Stimulated activated naive CD8-positive, alpha-beta T cell treated with anti-CD3 and anti-CD28 coated beads, Interleukin-15, Interleukin-2, amounts not matched to agents 100 U/mL and 50 U/mL, for 24 hours (primary cell): ENCODE measurements around the gene NAV2.
"Not testable (repeated sequence)": the region's sequence is repeated elsewhere in the genome, so short reads cannot be mapped to it uniquely, and the experiment has no call there.

Experiments
- ATAC-seq: fragments of 150-1000 bp; cut with Tn5 transposase; one replicate; pipeline ENCODE4 v1.10.0; 2021
- DNase-seq: peaks from one replicate; pipeline ENCODE4 v3.0.0; 2021

Gene NAV2

DNA sequence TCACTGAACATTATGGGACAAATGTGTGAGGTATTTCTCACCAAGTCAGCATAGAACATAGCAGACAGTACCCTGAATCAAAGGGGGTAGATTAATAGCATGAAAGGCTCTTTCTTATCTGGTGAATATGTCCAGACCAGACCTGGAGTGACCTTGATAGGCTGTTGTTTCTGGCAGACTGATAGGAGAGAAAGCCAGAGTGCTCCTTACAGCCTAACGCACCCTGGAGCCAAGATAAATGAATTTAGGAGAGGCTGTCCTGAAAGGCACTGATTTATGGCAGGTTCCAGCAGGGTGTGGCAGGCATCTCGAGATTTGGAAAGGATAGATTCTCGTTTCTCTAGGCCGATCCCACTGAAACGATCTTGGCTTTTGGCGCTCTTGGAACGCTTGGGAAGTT, 243.0 kb downstream of the NAV2 start:
- ATAC-seq: no peak
- DNase-seq: no peak

DNA sequence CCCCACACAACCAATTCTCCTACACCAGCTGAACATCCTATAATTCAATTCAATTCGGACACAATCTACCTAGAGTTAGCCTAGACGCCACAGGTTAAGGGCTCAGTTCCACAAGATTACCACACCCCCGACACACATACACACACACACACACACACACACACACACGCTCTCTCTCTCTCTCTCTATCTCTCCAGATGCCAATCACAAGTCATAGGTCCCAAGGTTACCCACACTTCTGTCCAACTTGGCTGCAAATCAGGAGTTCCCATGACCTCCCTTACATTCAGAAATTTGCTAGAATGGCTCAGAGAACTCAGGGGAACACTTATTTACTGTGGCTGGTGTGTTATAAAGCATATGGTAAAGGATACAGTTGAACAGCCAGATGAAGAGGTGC, 243.6 kb downstream of the NAV2 start:
- no peak for DNase-seq
- no peak for ATAC-seq

DNA sequence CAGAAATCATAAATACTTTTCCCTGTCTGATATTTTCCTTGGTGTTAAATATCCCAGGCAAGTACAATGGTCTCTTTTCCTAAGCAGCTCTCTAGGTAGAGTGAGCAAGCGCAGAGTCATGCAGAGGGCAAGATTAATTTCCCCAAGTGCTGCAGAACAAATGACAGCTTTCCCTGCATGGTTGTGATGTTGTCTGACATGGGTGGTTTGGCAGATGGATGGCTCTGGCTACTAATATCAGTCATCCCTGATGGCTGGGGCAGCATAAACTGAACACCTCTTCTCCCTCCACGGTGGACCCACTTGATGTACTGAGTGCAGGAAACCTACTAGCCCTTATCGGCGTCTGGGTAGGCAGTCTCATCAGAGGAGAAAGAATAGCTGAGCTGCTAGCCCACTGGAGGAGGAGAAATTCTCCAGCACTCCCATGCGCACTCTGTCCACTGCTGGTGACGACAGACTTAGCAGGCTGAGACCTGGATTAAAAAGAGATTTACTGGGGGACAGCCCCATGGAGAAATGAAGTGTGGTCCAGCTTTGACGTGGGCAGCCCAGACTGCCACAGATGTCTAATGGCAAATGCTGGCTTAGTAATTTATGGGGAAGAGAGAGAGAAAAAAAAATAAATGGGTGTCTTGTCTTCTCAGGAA, 244.8 kb downstream of the NAV2 start:
- ATAC-seq: no peak
- DNase-seq: no peak

DNA sequence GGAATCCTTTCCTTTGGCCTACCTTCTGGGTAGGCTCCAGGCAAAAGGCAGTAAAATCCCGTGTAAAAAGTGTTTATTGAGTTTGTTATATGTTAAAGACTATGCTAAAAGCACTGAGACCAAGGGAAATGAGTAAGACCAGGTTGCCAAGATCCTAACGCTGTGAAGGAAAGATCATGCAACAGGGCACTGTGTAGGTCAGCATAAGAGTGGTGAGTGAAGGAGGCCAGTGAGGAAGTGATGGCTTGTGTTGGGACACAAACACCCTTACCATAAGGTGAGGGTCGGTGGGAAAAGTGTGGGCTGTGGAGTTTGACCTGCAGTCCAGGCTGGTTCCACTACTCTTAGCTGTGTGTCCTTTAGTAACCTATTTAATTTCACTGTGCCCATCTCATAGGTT, 245.6 kb downstream of the NAV2 start:
- DNase-seq: no peak
- no peak for ATAC-seq

DNA sequence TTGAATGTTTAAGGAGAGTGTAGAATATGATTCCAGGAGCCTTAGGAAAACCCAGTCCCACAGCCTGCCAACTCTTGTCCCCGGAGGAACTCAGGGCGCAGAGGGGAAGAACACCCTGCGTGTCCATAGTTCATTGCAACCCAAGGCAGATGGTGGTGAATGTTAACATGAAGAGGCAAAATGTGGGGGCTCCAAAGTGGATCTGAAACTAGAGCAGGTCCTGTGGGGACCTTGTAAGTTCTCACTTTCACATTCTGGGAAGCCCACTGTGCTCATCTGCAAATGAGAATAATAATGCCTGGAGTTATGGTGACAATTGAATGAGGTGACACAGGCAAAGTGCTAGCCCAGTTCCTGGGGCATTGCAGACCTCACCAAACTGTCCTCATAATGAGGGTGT, 246.6 kb downstream of the NAV2 start:
- no peak for DNase-seq
- ATAC-seq: no peak

DNA sequence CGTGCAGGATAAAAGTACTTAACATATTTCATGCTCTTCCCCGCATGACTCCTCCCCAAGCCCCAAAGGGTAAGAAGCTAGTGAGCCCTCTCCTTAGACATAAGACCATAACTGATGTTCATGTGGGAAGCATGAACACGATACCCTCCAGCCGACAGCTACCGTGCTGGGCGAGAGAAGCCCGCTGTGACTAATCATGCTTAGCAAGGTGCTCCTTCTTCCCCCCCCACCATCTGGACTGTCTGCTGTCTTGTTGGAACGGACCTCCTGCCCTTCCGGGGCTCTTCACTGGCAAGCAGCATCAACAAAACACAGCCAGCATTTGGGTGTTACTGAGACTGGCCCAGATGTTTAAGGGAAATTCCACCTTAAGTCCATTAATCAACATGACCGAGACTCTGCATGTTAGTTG, 247.0 kb downstream of the NAV2 start:
- ATAC-seq (no peak), DNase-seq (no peak)

DNA sequence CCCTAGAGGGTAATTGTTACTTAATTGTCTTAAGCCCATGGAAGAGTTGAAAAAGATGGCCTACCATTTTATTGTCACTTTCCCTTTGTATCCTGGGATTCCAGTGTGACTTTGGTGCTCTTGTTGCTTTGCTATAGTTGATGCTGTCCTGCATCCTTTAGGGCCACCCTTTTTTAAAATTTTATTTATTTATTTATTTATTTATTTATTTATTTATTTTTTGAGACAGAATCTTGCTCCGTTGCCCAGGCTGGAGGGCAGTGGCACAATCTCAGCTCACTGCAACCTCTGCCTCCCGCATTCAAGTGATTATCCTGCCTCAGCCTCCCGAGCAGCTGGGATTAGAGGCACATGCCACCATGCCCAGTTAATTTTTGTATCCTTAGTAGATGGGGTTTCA, 247.8 kb downstream of the NAV2 start:
- not testable (repeated sequence) for ATAC-seq, DNase-seq

DNA sequence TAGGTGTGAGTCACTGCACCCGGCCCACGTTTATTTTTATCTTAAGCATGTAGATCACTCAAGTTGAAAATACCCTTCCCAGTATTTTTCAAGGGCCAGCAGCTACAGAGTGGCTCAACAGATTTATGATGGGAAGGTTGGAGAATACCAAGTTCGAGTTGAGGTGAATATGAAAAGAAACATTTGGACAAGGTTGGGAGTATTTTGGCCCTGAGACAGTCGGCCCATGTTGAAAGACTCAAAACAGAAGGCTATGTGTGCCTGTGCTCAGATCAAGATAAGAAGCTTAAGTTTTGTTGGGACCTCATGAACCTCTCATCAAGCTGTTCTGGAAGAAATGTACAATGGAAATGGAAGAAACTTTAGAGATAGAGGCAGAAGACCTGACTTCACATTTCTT, 248.6 kb downstream of the NAV2 start:
- no peak for DNase-seq
- ATAC-seq: no peak

DNA sequence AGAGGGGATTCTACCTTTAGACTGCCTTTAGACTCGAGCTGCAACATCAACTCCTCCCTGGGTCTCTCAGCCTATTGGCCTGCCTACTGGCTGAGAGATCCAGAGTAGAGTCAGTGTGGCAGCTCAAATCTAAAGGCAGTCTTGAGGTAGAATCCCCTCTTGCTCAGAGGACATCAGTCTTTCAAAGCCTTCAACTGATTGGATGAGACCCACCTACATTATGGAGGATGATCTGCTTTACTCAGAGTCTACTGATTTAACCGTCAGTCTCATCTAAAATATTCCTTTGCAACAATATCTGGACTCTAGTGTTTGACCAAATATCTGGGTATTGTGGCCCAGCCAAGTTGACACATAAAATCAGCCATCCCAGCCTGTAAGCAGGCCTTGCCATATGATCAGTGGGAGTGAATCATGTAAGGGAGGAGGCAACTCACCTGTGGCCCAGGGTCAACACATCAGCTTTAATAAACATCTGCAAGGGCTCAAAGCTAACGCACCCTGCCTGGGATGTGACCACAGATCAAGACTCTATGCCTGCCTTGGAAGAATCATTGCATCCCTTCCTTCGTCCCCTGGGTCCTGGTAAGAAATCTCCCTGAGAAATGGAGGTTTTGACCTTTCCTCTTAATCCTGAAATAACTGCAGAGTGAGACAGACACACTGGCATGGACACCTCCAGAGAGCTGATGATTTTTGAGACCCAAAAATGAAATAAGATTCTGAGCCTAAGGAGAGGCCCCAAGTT, 249.6 kb downstream of the NAV2 start:
- no peak for ATAC-seq
- no peak for DNase-seq

DNA sequence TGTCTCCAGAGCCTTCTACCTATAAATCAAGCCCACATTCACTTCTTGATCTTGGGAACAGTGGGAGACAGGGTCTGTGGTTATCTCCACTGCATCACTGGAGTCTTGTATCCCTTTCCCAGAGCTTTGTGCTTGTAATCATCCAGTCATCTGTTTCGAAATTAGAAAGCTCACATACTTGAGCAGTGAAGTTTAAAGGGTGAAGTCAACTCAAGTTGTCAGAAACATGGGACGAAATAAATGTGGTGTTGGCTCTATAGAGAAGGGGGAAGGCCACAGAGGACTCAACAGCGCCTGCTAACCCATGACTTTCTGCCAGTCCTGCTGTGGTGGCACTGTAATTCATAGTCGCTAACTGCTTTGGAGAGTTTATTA, 250.2 kb downstream of the NAV2 start:
- ATAC-seq (no peak), DNase-seq (no peak)

DNA sequence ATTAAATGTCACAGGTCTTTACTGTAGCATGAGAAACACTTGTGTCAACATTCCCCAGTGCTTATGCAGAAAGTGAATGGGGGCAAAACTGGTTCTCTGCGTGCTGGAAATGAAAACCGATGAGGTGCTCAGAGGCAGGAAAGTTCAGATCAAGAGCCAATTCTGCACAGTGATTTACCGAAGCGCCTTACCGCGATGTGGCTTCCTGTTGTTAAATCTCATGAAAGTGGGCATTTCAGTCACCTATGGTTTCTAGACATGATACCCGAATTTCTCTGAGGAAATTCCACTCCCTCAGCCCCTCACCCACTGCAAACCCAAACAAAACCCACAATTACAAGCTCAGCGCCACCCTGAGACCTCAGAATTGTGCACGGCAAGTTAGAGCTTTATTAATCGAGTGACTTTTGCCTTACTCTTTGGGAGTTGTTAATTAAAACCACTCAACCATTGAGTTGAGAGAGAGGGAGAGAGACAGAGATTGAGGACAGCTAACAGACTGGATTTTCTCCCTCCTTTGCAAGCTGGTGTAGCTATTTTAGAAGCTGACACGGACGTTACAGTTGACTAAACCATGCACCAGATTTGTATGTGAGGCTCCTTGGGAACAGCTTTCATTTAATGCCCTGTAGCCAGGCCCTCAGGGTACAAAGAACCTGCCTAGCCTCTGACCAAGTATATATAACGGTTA, 251.2 kb downstream of the NAV2 start:
- peak; percentile 55 for ATAC-seq
- peak; percentile 13 for DNase-seq

DNA sequence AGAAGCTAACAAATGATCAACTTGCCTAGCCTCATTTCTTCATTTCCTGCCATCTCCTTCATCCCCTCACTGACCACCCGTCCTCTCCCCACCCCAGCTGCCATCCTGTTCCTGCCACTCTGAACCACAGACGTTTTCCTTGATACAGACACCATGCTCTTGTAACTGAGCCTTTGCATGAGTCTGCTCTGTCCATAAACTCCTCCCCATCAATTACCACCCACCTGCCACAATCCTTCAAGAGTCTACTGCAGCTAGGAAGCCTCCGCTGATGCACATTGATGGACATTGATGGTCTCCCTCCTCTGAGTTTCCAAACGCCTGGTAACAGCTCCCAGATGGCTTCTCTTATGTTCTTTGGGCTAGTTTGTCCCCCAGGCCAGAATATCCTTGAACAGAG, 253.8 kb downstream of the NAV2 start:
- DNase-seq (no peak), ATAC-seq (no peak)

DNA sequence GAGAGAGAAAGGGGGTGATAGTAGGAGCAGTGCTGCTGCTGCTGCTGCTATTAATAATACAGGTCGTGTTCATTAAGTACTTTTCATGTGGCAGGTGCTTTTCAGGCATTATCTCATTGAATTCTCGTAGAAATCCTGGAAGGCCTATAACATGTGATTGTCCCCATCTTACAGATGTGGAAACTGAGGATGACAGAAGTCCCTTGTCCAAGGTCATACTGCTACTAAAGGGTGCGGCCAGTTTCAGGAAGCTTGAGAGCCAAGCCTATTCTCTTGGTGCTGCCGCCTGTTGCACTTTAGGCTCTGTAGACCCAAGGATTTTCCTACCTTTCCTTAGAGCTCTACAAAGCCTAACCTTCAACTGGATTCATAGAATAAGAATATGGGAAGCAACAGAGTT, 254.3 kb downstream of the NAV2 start:
- DNase-seq: no peak
- ATAC-seq: no peak

DNA sequence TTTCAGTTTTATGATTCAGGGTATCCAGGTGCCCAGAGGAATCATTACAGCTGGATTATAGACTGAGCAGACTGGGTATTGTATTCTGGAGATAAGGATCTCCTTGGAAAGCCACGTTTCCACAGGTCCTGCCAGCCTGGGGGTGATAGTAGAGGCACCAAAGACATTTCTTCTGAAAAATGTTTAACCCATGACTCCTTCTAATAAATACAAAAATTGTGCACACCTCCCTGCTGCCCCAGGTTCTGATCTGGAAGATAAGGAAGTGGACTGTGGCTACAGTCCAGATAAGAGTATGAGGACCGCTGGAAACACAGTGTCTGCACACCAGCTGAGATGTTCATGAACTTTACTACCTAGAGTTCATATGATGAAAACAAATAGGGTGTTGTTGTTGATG, 255.2 kb downstream of the NAV2 start:
- no peak for DNase-seq

DNA sequence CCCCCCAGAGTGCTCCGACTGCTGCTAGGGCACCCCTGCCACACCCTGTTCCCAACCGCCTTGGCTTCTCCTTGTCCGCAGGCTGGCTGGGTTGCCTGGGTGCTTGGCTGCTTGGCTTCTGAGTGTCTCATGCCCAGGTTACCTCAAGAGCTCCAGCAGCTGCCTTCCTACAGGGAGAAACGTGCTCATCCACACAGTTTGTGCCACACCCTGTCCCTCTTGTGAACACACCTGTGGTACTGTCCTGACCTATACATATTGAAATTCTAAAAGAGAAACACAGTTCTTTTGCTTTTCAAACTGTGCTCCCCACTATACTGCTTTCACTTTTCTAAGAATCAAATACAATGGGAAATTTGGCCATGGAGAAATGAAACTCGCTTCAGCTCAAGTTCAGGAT, 256.2 kb downstream of the NAV2 start:
- no peak for ATAC-seq
- no peak for DNase-seq

More for the DNA sequence above, 255.2 kb downstream of the NAV2 start:
- ATAC-seq: no peak

DNA sequence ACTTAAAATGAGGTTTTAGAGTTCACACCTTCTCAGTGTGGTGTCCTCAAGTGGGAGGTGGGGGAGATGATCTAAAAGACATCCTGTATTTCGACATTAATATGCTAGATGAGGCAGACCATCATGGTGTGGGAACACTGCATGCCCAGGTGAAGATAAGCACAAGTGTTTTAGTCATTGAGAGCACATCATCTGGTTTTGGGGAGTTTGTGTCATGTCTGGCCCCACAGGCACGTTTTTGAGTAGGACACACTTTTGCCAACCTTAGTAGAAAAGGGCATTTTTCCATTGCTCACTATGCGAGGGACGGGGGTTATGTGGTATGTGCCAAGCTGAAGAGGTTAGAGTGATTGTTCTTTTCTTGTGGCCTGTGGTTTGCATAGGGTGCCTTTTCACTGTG, 258.3 kb downstream of the NAV2 start:
- ATAC-seq: peak; percentile 92
- peak; percentile 36 for DNase-seq

DNA sequence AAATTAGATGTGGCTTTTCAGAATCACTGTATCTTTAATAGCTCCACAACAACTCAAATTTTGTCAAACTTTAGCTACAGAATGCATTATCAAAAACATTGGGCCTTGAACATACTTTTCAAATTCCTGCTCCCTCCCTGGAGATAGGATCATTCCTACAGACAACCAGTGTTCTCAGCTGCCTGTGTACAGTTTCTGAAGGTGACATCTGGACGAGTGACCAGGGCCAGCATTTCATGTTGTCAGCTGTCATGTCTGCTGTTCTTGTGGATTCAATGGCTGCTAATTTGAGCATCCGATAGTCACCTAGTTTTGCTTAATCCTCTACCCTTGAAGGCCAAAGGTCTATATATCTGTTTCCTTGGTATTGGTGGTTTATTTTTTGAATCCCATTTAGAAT, 259.5 kb downstream of the NAV2 start:
- DNase-seq: no peak
- ATAC-seq: no peak

DNA sequence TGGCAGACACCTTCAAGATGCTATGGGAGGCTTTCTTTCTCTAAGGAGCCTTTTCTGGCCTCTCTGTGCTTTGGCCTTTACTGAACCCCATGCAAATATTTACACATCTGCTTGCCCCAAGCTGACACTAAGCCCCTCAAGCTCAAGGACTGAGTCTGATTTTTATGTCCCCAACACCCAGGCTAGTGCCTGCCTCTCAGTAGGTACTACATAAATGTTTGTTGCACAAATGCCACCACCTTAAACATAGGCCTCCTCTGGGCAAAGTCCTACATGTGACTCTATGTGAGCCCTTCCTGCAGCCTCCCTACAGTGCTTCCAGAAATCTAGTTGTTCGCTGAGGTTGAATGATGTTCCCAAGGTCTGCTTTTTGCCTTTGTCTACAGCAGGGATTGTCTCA, 260.0 kb downstream of the NAV2 start:
- ATAC-seq (no peak), DNase-seq (no peak)

DNA sequence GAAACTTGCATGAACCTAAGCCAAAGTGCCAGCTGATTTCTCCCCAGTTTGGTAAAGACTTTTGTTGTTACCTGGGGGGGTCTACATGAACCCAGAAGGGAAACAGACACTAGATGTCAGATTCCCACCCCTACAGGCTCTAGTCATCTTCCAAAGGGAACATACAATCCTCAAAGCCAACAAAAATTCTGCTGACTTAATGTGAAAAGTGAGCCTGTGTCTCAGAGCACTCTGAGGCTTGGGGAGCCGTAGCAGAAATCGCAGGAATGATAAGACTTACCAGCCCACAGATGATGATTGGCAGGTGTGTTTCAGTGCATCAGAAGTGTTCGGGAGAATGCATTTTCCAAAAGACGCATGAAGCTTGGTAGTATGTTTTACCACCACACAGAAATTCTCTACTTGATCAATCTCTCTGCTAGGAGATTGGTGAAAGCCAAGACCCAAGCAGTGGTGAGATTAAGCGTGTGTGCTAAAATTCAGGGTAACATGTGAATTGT, 260.5 kb downstream of the NAV2 start:
- no peak for ATAC-seq
- DNase-seq: no peak

DNA sequence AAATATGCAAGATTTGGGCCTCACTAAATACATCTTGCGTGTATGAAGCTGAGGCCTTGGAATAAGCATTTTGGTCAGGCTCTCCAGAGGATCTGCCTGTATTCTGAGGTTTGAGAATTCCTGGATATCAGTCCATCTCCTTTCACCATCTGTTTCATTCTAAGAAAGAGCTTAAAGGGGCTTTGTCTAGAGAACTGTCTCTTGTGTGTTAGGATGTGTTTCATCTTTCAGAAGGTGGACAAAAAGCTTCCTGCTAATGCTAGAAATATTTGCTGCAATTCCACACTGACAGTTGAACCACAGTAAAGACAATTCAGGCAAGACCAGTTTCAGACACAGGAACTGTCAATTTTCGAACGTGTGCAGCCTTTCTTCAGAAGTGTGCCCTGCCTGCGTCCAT, 262.2 kb downstream of the NAV2 start:
- no peak for DNase-seq

DNA sequence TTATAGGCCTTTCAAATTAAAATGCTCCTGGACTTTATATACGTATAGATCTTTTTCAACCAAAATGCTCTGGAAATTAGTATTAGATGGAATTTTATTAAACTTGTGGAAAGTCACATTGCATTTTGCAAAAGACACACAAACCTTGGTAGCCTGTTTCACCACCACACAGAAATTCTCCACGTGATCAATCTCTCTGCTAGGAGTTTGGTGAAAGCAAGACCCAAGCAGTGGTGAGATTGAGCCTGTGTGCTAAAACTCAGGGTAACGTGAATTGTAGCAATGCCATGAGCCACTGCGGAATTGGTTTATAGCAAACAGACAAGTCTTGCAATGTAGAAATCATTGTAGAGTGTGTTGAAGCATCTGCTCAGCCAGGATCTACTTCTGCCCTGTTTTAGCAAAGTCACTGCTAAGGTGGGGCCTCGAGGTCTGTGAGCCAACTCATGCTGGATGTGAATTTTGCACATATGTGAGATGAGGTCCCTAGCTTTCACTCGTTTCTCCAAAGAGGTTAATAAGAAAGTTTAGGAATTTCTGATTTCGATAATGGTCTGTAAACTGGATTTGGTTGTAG, 262.9 kb downstream of the NAV2 start:
- ATAC-seq: no peak
- no peak for DNase-seq

More for the DNA sequence above, 262.2 kb downstream of the NAV2 start:
- ATAC-seq: no peak

DNA sequence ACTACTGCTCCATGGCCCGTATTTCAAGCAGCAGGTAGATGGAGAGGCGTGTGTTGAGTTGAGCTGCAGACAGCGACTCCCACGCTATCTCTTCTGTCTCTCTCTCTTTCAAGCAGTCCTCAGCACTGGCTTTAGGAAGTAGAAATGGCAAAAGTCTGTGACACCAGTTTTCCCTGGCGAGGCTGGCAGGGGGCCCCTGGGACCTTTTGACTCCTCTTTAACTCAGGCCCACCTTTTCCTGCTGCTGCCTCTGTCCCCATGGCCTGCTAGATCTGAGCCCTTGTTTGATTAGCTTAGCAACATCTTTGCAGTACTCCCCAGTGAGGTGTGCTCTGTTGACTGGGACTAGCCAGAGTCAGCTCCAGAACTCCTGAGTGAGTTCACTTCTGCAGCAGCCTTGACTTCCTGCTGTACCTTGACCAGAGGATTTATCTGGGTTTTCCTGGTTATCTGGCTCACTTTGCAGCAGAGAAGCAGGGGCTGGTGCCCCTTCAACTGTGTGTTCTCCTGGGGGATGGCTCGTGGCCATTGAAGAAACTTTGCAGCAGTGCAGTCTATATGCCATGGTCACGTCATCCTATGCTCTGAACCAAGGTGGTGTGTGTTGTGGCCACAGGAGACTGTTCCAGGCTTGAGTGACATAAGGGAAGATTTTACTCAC, 263.8 kb downstream of the NAV2 start:
- no peak for DNase-seq
- ATAC-seq: no peak
